GM18499 (cell line): ENCODE measurements around the gene SPAG16.

Source experiments
- ATAC-seq: cut with Tn5 transposase; IDR thresholded peaks from one replicate; pipeline ENCODE4 v1.9.1; 2021; ENCODE audit warnings: moderate number of reproducible peaks; ENCODE audit not compliant: insufficient read depth, unreplicated experiment

Gene SPAG16

GRCh38 chr2:213766062-213766461, 481.8 kb downstream of the SPAG16 start:
- peak; percentile 26 for ATAC-seq

- peak; percentile 93 for ATAC-seq
Observed at GRCh38 chr2:213766465-213766901, 482.2 kb downstream of the SPAG16 start.

GRCh38 chr2:213787869-213788268, 503.6 kb downstream of the SPAG16 start:
- ATAC-seq, result peak; percentile 72

- ATAC-seq, result no peak
Observed at GRCh38 chr2:213789940-213790339, 505.7 kb downstream of the SPAG16 start.

GRCh38 chr2:213792045-213792444, 507.8 kb downstream of the SPAG16 start:
- ATAC-seq, result no peak

- ATAC-seq, result no peak
Observed at GRCh38 chr2:213806125-213806726, 522.0 kb downstream of the SPAG16 start.

GRCh38 chr2:213816583-213816982, 532.3 kb downstream of the SPAG16 start:
- no peak for ATAC-seq

GRCh38 chr2:213818436-213818835, 534.2 kb downstream of the SPAG16 start:
- no peak for ATAC-seq

- no peak for ATAC-seq
Observed at GRCh38 chr2:213834331-213834730, 550.1 kb downstream of the SPAG16 start.

GRCh38 chr2:213834746-213835145, 550.5 kb downstream of the SPAG16 start:
- no peak for ATAC-seq

- no peak for ATAC-seq
Observed at GRCh38 chr2:213846856-213847255, 562.6 kb downstream of the SPAG16 start.

- ATAC-seq, result no peak
Observed at GRCh38 chr2:213847316-213847715, 563.1 kb downstream of the SPAG16 start.

- ATAC-seq, result no peak
Observed at GRCh38 chr2:213848631-213849030, 564.4 kb downstream of the SPAG16 start.

- ATAC-seq, result no peak
Observed at GRCh38 chr2:213861638-213862037, 577.4 kb downstream of the SPAG16 start.

- no peak for ATAC-seq
Observed at GRCh38 chr2:213862407-213863076, 578.3 kb downstream of the SPAG16 start.

GRCh38 chr2:213863541-213863940, 579.3 kb downstream of the SPAG16 start:
- ATAC-seq, result no peak

- no peak for ATAC-seq
Observed at GRCh38 chr2:213868526-213868925, 584.3 kb downstream of the SPAG16 start.

GRCh38 chr2:213885485-213885884, 601.2 kb downstream of the SPAG16 start:
- no peak for ATAC-seq

- no peak for ATAC-seq
Observed at GRCh38 chr2:213914510-213914909, 630.2 kb downstream of the SPAG16 start.

GRCh38 chr2:213920014-213920413, 635.8 kb downstream of the SPAG16 start:
- ATAC-seq, result no peak

- no peak for ATAC-seq
Observed at GRCh38 chr2:213923543-213923942, 639.3 kb downstream of the SPAG16 start.

GRCh38 chr2:213934560-213934959, 650.3 kb downstream of the SPAG16 start:
- peak; percentile 97 for ATAC-seq
